AG09309 (cell line): ENCODE results near the gene GCNT4.
A peak's percentile ranks its signal among the peaks of the same experiment; 100 is the strongest.
"Not testable (repeated sequence)": the region's sequence is repeated elsewhere in the genome, so short reads cannot be mapped to it uniquely, and the experiment has no call there.

Source experiments
- DNase-seq: peaks from one replicate; pipeline ENCODE4 v3.0.0-alpha.2; 2010; ENCODE audit warnings: low read depth
- H3K4me3 ChIP-seq: 2 replicates; pipeline ENCODE4 v1.5.1; 2011; ENCODE audit warnings: mild to moderate bottlenecking, low read depth, low read length, moderate library complexity; ENCODE audit not compliant: control insufficient read depth
- CTCF ChIP-seq: IDR thresholded peaks from 2 replicates; pipeline ENCODE4 v1.5.1; 2011; ENCODE audit warnings: mild to moderate bottlenecking, low read depth, low read length, inconsistent platforms; ENCODE audit not compliant: insufficient read depth, control insufficient read depth; ENCODE audit errors: missing control alignments

GCNT4 gene

GRCh38 chr5:75052192-75053053 lies at the start of gene GCNT4:
GCNT4 (minus strand) TSS chr5:75052558; CDS start chr5:75030037, 22,521 bp downstream.
- no peak for DNase-seq
- peak within 1 kb of the TSS; percentile 81 for H3K4me3 ChIP-seq
- TF ChIP-seq CTCF = no peak

- DNase-seq, H3K4me3 ChIP-seq: not testable (repeated sequence)
Observed at GRCh38 chr5:75095956-75096355, 43.6 kb upstream of the GCNT4 start.

GRCh38 chr5:75091597-75091996 lies 39.2 kb upstream of the GCNT4 start:
- DNase-seq = no peak
- no peak overlapping the region for H3K4me3 ChIP-seq
- TF ChIP-seq CTCF = no peak

GRCh38 chr5:75089662-75090061 lies 37.3 kb upstream of the GCNT4 start:
- H3K4me3 ChIP-seq = no peak overlapping the region
- no peak for DNase-seq
- TF ChIP-seq CTCF = no peak

GRCh38 chr5:75089137-75089536 lies 36.8 kb upstream of the GCNT4 start:
- no peak for DNase-seq
- TF ChIP-seq CTCF = no peak
- H3K4me3 ChIP-seq = no peak overlapping the region

GRCh38 chr5:75088648-75089047 lies 36.3 kb upstream of the GCNT4 start:
- DNase-seq = no peak
- H3K4me3 ChIP-seq = no peak overlapping the region
- no peak for TF ChIP-seq CTCF

GRCh38 chr5:75081510-75081909 lies 29.2 kb upstream of the GCNT4 start:
- no peak for TF ChIP-seq CTCF

GRCh38 chr5:75079346-75079745 lies 27.0 kb upstream of the GCNT4 start:
- H3K4me3 ChIP-seq, DNase-seq: not testable (repeated sequence)

More at GRCh38 chr5:75081510-75081909, 29.2 kb upstream of the GCNT4 start:
- no peak for DNase-seq
- H3K4me3 ChIP-seq = no peak overlapping the region
